ENCODE measurements around the gene PATJ. TPM values are rescaled to one million over a fixed set of nuclear protein-coding genes. Genes with fewer than 3 reads are reported as not detected.

Gene PATJ
- polyA plus RNA-seq, 1 of the 3 experiments (the other 2 are of a cell fraction): 3.0 TPM

- Histone ChIP-seq H3K9me3 (no peaks in the 10 kb centered on the region), H4K20me1 (ENCODE audit: insufficient read depth) (no peaks in the 10 kb centered on the region), H3K27ac (ENCODE audit: low read depth in 2 of 2, low read length in 1 of 2) (no peak overlapping the region), H3K4me1 (ENCODE audit: control insufficient read depth in 1 of 2, insufficient read depth in 2 of 2, low read depth in 1 of 2, low read length in 1 of 2) (no peaks in the 10 kb centered on the region), H3K9me2 (no peaks in the 10 kb centered on the region), H2AFZ (ENCODE audit: low read depth) (no peak overlapping the region), H3K79me2 (ENCODE audit: insufficient read depth) (no peaks in the 10 kb centered on the region), H3F3A (replicated peaks; ENCODE audit: insufficient read depth) (no peaks in the 10 kb centered on the region), H3K4me2 (no peak overlapping the region), H3K36me3 (replicated peaks in 1 of 2; ENCODE audit: control insufficient read depth in 1 of 2, insufficient read depth in 2 of 2, low read length in 1 of 2) (no peaks in the 10 kb centered on the region), H3K4me3 (ENCODE audit: low read depth in 2 of 2, low read length in 1 of 2) (no peak overlapping the region), H3K9ac (no peak overlapping the region), H3K27me3 (ENCODE audit: insufficient read depth) (no peaks in the 10 kb centered on the region)
- WGBS (ENCODE audit: low lambda C conversion rate): 72% methylated on average over 3 of the region's 3 CpGs
- TF ChIP-seq RCOR1 (IDR thresholded peaks at IDR 0.05; ENCODE audit: low read length) (no peak), EZH2phosphoT487 (IDR thresholded peaks at IDR 0.05; ENCODE audit: borderline replicate concordance, low read depth) (no peak), GATA2 (CRISPR knock-in tag; IDR thresholded peaks at IDR 0.05) (no peak), NFIC (IDR thresholded peaks at IDR 0.05; ENCODE audit: borderline replicate concordance) (no peak), MXI1 (IDR thresholded peaks at IDR 0.05; ENCODE audit: low read depth, low read length) (no peak)
- TF ChIP-seq, protein P1, sequence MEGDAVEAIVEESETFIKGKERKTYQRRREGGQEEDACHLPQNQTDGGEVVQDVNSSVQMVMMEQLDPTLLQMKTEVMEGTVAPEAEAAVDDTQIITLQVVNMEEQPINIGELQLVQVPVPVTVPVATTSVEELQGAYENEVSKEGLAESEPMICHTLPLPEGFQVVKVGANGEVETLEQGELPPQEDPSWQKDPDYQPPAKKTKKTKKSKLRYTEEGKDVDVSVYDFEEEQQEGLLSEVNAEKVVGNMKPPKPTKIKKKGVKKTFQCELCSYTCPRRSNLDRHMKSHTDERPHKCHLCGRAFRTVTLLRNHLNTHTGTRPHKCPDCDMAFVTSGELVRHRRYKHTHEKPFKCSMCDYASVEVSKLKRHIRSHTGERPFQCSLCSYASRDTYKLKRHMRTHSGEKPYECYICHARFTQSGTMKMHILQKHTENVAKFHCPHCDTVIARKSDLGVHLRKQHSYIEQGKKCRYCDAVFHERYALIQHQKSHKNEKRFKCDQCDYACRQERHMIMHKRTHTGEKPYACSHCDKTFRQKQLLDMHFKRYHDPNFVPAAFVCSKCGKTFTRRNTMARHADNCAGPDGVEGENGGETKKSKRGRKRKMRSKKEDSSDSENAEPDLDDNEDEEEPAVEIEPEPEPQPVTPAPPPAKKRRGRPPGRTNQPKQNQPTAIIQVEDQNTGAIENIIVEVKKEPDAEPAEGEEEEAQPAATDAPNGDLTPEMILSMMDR (IDR thresholded peaks at IDR 0.05): no peak
- no peak for DNase-seq
- ChIA-PET POLR2A (no interaction called here), CTCF (interaction anchor here (0.7 to 7.6 kb wide), 4 partner anchors 10 to 142 kb away, joined by 3 to 47 read pairs (median 4); no protein-coding TSS in a partner anchor)
These were observed 351.0 kb downstream of the PATJ start for GRCh38 chr1:62093261-62093660.

DNA sequence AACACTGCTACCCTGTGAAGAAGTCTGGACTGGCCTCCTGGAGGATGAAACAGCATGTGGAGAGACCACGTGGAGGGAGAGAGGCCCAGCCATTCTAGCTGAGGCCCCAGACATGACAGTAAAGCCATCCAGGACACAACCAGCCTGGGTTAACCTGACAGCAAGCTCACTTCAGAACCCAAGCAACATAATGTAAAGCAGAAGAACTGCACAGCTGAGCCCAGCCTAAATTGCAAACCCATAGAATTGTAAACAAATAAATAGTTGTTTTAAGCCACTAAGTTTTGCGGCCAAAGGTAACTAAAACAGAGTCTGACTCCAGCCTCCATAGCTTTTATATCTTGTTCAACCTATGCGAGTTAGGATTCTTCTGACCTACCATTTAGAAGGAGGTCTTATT is 355.2 kb downstream of the PATJ start:
- no peak for DNase-seq
- Histone ChIP-seq H3K4me2 (no peak overlapping the region), H3K79me2 (ENCODE audit: insufficient read depth) (no peaks in the 10 kb centered on the region), H3K4me3 (ENCODE audit: low read depth in 2 of 2, low read length in 1 of 2) (no peak overlapping the region), H3K27ac (ENCODE audit: low read depth in 2 of 2, low read length in 1 of 2) (no peak overlapping the region), H3K27me3 (ENCODE audit: insufficient read depth) (no peaks in the 10 kb centered on the region), H3K36me3 (replicated peaks in 1 of 2; ENCODE audit: control insufficient read depth in 1 of 2, insufficient read depth in 2 of 2, low read length in 1 of 2) (no peaks in the 10 kb centered on the region), H3K4me1 (ENCODE audit: control insufficient read depth in 1 of 2, insufficient read depth in 2 of 2, low read depth in 1 of 2, low read length in 1 of 2) (no peaks in the 10 kb centered on the region), H3K9ac (no peak overlapping the region), H2AFZ (ENCODE audit: low read depth) (no peak overlapping the region), H3K9me2 (no peaks in the 10 kb centered on the region), H4K20me1 (ENCODE audit: insufficient read depth) (no peaks in the 10 kb centered on the region), H3F3A (replicated peaks; ENCODE audit: insufficient read depth) (no peaks in the 10 kb centered on the region), H3K9me3 (no peaks in the 10 kb centered on the region)
- CTCF ChIA-PET: interaction anchor here (0.7 to 7.6 kb wide), 4 partner anchors 14 to 96 kb away, joined by 3 to 47 read pairs (median 3); no protein-coding TSS in a partner anchor
- WGBS (ENCODE audit: low lambda C conversion rate): 91% methylated on average over 3 of the region's 3 CpGs
- TF ChIP-seq RCOR1 (IDR thresholded peaks at IDR 0.05; ENCODE audit: low read length) (no peak), TCF12 (IDR thresholded peaks at IDR 0.05) (no peak), YY1 (IDR thresholded peaks at IDR 0.05; ENCODE audit: low read depth) (no peak), SIN3A (IDR thresholded peaks at IDR 0.05; ENCODE audit: borderline replicate concordance, low read depth, low read length) (no peak), EZH2phosphoT487 (IDR thresholded peaks at IDR 0.05; ENCODE audit: borderline replicate concordance, low read depth) (no peak), SMC3 (IDR thresholded peaks at IDR 0.05; ENCODE audit: low read depth, low read length) (no peak), MAX (IDR thresholded peaks at IDR 0.05; ENCODE audit: low read depth) (no peak), TAF1 (IDR thresholded peaks at IDR 0.05; ENCODE audit: borderline replicate concordance, low read depth, low read length) (no peak), NRF1 (IDR thresholded peaks at IDR 0.05; ENCODE audit: low read depth, low read length) (no peak), FOXM1 (IDR thresholded peaks at IDR 0.05; ENCODE audit: low read depth) (no peak), JUND (IDR thresholded peaks at IDR 0.05) (no peak)
- TF ChIP-seq, protein P2, sequence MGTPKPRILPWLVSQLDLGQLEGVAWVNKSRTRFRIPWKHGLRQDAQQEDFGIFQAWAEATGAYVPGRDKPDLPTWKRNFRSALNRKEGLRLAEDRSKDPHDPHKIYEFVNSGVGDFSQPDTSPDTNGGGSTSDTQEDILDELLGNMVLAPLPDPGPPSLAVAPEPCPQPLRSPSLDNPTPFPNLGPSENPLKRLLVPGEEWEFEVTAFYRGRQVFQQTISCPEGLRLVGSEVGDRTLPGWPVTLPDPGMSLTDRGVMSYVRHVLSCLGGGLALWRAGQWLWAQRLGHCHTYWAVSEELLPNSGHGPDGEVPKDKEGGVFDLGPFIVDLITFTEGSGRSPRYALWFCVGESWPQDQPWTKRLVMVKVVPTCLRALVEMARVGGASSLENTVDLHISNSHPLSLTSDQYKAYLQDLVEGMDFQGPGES (IDR thresholded peaks at IDR 0.05; ENCODE audit: low read depth, low read length): no peak
- POLR2A ChIA-PET: no interaction called here

All from SK-N-SH (cell line).